Measurements from ENCODE around the gene FAM135A. TPM values are rescaled to one million over a fixed set of nuclear protein-coding genes. Genes with fewer than 3 reads are reported as not detected.

Gene FAM135A
- total and polyA plus RNA-seq, 2 donors (not counting 1 experiment from before 2014, with no cell fraction given): 3.9 to 30.6 TPM

DNA sequence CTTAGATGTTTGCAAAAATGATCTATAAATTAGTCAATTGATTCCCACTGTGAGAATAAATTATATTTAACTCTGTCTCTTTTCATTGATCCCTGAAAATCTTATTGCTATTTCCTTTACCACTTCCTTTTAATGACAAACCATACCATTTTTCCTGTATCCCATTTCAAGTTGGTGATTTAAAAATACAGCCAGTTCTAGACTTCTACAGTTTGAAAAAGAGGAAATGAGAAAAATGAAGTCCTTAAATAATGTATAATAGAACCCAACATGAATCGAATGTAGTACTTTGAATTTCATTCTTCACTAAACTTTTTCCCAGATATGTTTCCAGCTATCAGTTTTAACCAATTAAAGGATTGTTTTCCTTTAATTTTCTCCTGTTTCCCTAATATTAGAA is 124.0 kb downstream of the FAM135A start:
- Histone ChIP-seq H3K4me2 (replicated peaks; ENCODE audit: low read depth, low read length, poor library complexity, severe bottlenecking) (no peak overlapping the region), H2AFZ (ENCODE audit: insufficient read depth, low read depth, low read length, poor library complexity, severe bottlenecking) (no peak overlapping the region), H3K27me3 (replicated peaks in 1 of 4; ENCODE audit: control extremely low read depth in 1 of 4, control insufficient read depth in 3 of 4, insufficient read depth in 4 of 4, low read length in 3 of 4) (no peaks in the 10 kb centered on the region), H3K9me3 (ENCODE audit: control extremely low read depth in 1 of 3, control insufficient read depth in 2 of 3, insufficient read depth in 1 of 3, low read length in 2 of 3) (no peaks in the 10 kb centered on the region), H3K4me3 (ENCODE audit: control extremely low read depth in 1 of 5, extremely low read depth in 1 of 5, insufficient read depth in 1 of 5, low read depth in 2 of 5, low read length in 4 of 5) (no peak overlapping the region), H3K79me2 (ENCODE audit: control insufficient read depth, insufficient read depth, low read length) (no peaks in the 10 kb centered on the region), H3K4me1 (ENCODE audit: control insufficient read depth in 2 of 2, insufficient read depth in 2 of 2, low read length in 2 of 2) (no peaks in the 10 kb centered on the region), H4K20me1 (ENCODE audit: control insufficient read depth, insufficient read depth, low read length, poor library complexity, severe bottlenecking) (no peaks in the 10 kb centered on the region), H3K9ac (ENCODE audit: low read length) (no peak overlapping the region), H3K36me3 (replicated peaks in 1 of 2; ENCODE audit: control extremely low read depth in 1 of 2, control insufficient read depth in 1 of 2, extremely low read depth in 1 of 2, insufficient read depth in 2 of 2, low read length in 1 of 2) (peaks cover 5 to 9% of the 10 kb centered on the region in 2 experiments), H3K27ac (ENCODE audit: low read length in 2 of 2) (no peak overlapping the region)
- no peak for DNase-seq
- Mint-ChIP-seq H3K27ac (no peak overlapping the region), H3K4me1 (peaks cover 4% of the 10 kb centered on the region), H3K27me3 (no peaks in the 10 kb centered on the region), H3K4me3 (no peak overlapping the region), H3K9me3 (ENCODE audit: insufficient read depth) (no peaks in the 10 kb centered on the region)
- intact Hi-C loops (cut with micrococcal nuclease): no loop called here
- no CpG with 5 or more reads among the region's 1 CpG for WGBS (ENCODE audit: insufficient coverage)
- ATAC-seq (ENCODE audit: low read depth): no peak
- ChIA-PET CTCF (no interaction called here), POLR2A (no interaction called here)
- TF ChIP-seq, protein P1, sequence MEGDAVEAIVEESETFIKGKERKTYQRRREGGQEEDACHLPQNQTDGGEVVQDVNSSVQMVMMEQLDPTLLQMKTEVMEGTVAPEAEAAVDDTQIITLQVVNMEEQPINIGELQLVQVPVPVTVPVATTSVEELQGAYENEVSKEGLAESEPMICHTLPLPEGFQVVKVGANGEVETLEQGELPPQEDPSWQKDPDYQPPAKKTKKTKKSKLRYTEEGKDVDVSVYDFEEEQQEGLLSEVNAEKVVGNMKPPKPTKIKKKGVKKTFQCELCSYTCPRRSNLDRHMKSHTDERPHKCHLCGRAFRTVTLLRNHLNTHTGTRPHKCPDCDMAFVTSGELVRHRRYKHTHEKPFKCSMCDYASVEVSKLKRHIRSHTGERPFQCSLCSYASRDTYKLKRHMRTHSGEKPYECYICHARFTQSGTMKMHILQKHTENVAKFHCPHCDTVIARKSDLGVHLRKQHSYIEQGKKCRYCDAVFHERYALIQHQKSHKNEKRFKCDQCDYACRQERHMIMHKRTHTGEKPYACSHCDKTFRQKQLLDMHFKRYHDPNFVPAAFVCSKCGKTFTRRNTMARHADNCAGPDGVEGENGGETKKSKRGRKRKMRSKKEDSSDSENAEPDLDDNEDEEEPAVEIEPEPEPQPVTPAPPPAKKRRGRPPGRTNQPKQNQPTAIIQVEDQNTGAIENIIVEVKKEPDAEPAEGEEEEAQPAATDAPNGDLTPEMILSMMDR (IDR thresholded peaks at IDR 0.05): no peak
- no peak for TF ChIP-seq EZH2 (IDR thresholded peaks at IDR 0.05; ENCODE audit: borderline replicate concordance, insufficient read depth, low read depth, low read length, poor library complexity, severe bottlenecking)

DNA sequence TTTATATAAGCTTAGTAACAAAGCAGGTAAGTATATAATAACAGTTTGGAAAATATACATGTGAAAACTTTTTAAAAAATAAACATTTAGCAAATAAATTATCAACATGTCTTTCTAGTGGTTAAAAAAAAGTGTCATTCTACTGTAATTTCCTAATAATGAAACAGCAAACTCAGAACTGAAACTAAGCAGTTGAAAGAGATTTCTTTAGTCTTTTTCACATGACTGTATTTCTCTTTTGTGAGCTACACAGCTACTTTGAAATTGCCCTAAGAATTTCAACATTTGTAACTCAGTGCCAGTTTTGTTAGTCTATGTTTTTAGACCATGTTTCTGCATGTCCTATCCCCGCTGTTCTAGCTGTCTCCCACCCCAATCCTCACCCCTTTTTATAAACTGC is 125.1 kb downstream of the FAM135A start:
- Histone ChIP-seq H3K4me1 (ENCODE audit: control insufficient read depth in 2 of 2, insufficient read depth in 2 of 2, low read length in 2 of 2) (no peaks in the 10 kb centered on the region), H3K9ac (ENCODE audit: low read length) (no peak overlapping the region), H3K9me3 (ENCODE audit: control extremely low read depth in 1 of 3, control insufficient read depth in 2 of 3, insufficient read depth in 1 of 3, low read length in 2 of 3) (no peaks in the 10 kb centered on the region), H3K27me3 (replicated peaks in 1 of 4; ENCODE audit: control extremely low read depth in 1 of 4, control insufficient read depth in 3 of 4, insufficient read depth in 4 of 4, low read length in 3 of 4) (no peaks in the 10 kb centered on the region), H2AFZ (ENCODE audit: insufficient read depth, low read depth, low read length, poor library complexity, severe bottlenecking) (no peak overlapping the region), H3K4me2 (replicated peaks; ENCODE audit: low read depth, low read length, poor library complexity, severe bottlenecking) (no peak overlapping the region), H3K4me3 (ENCODE audit: control extremely low read depth in 1 of 5, extremely low read depth in 1 of 5, insufficient read depth in 1 of 5, low read depth in 2 of 5, low read length in 4 of 5) (no peak overlapping the region), H4K20me1 (ENCODE audit: control insufficient read depth, insufficient read depth, low read length, poor library complexity, severe bottlenecking) (no peaks in the 10 kb centered on the region), H3K27ac (ENCODE audit: low read length in 2 of 2) (no peak overlapping the region), H3K79me2 (ENCODE audit: control insufficient read depth, insufficient read depth, low read length) (no peaks in the 10 kb centered on the region), H3K36me3 (replicated peaks in 1 of 2; ENCODE audit: control extremely low read depth in 1 of 2, control insufficient read depth in 1 of 2, extremely low read depth in 1 of 2, insufficient read depth in 2 of 2, low read length in 1 of 2) (peaks cover 3 to 9% of the 10 kb centered on the region in 2 experiments)
- DNase-seq (no peak), ATAC-seq (ENCODE audit: low read depth) (no peak)
- ChIA-PET CTCF (no interaction called here), POLR2A (no interaction called here)
- Mint-ChIP-seq H3K9me3 (ENCODE audit: insufficient read depth) (no peaks in the 10 kb centered on the region), H3K4me3 (no peak overlapping the region), H3K4me1 (peaks cover 4% of the 10 kb centered on the region), H3K27ac (no peak overlapping the region), H3K27me3 (no peaks in the 10 kb centered on the region)
- no CpG with 5 or more reads among the region's 1 CpG for WGBS (ENCODE audit: insufficient coverage)
- no peak for TF ChIP-seq EZH2 (IDR thresholded peaks at IDR 0.05; ENCODE audit: borderline replicate concordance, insufficient read depth, low read depth, low read length, poor library complexity, severe bottlenecking)
- TF ChIP-seq, protein P1 (IDR thresholded peaks at IDR 0.05): no peak
- intact Hi-C loops (cut with micrococcal nuclease): no loop called here

Measured in B cell (primary cell).